Neuron (in vitro differentiated cells): ENCODE data around the gene C9orf85.
"Not testable (repeated sequence)": the region's sequence is repeated elsewhere in the genome, so short reads cannot be mapped to it uniquely, and the experiment has no call there.

Experiments
- H2AFZ ChIP-seq: one replicate; pipeline ENCODE4 v1.6.1; 2013; ENCODE audit warnings: low read depth, mild to moderate bottlenecking, inconsistent platforms, low read length, moderate library complexity
- H3K27me3 ChIP-seq: one replicate; pipeline ENCODE4 v1.6.1; 2013; ENCODE audit warnings: low read length; ENCODE audit not compliant: insufficient read depth
- H3K36me3 ChIP-seq: one replicate; pipeline ENCODE4 v1.6.1; 2013; ENCODE audit warnings: low read length; ENCODE audit not compliant: insufficient read depth
- H3K4me1 ChIP-seq: one replicate; pipeline ENCODE4 v1.6.1; 2013; ENCODE audit warnings: low read length; ENCODE audit not compliant: insufficient read depth
- H3K4me3 ChIP-seq: 2 replicates; pipeline ENCODE4 v1.5.1; 2013; ENCODE audit warnings: mild to moderate bottlenecking, low read length, moderate library complexity
- H3K9me3 ChIP-seq: one replicate; pipeline ENCODE4 v1.6.1; 2013; ENCODE audit warnings: low read length

C9orf85 gene

GRCh38 chr9:71975833-71976232 is 64.4 kb downstream of the C9orf85 start:
- Histone ChIP-seq H2AFZ (no peak overlapping the region), H3K9me3 (no peaks in the 10 kb centered on the region), H3K4me1 (no peaks in the 10 kb centered on the region), H3K36me3 (peaks cover 5% of the 10 kb centered on the region), H3K4me3 (no peak overlapping the region), H3K27me3 (no peaks in the 10 kb centered on the region)

DNA sequence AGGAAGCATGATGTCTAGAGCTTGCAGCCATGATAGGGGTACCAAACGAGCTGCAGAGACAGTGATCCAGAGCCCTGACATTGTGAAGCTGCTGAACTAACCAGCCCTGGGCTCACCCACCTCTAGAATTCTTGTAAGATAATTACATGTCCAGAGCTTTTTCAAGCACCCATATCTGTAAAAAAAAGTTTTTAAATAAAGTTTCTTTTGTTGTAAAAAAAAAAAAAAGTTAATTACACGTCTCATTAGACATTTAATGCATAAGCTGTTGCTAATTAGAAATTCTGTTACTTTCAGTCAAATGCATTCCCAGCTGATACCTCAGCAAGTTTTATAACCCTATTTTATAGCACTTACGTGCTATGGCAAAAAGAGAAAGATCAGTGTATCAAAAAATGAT is 65.6 kb downstream of the C9orf85 start:
- no peak overlapping the region for H2AFZ ChIP-seq
- no peaks in the 10 kb centered on the region for H3K27me3 ChIP-seq
- H3K4me3 ChIP-seq, result no peak overlapping the region
- H3K9me3 ChIP-seq, result no peaks in the 10 kb centered on the region
- no peaks in the 10 kb centered on the region for H3K4me1 ChIP-seq
- H3K36me3 ChIP-seq, result peaks cover 5% of the 10 kb centered on the region

DNA sequence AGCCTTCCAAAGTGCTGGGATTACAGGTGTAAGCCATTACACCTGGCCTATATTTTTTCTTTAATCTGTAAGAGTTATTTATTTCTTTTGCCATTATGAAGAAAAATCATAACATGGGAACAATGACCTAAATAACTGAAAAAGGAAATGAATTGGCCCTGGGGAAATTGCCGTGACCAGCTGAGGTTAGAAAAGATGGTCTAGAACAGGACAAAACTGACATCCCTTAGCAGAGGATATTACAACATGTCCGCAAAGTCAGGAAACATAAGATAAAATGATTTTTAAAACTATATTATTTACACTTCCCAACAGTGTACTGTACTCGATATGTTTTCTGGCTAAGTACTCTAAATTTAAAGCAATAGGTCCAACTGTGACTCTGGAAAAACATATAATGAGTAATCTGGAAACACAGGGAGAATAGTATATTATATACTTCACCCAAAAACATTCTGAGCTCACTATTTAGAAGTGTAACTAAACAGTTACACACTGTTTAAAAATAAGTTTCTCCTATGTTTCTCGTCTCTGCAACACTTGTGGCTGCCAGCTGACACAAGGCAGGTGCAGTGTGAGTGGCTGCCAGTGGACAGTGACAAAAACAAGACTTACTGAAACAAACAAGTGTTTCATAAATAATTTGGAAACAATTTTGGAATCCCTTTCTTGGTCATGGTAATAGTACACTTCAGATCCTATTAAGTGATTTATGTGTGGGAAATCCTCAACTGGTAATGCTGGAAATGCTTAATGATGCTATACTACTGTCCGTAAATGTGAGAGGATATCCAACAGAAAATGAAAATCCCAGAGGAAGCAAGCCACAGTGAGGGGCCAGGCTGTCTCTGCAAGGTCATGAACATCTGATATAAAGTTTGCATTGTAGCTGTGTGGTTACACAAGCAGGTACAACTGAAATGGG is 69.1 kb downstream of the C9orf85 start:
- no peaks in the 10 kb centered on the region for H3K27me3 ChIP-seq
- no peaks in the 10 kb centered on the region for H3K9me3 ChIP-seq
- H2AFZ ChIP-seq, result no peak overlapping the region
- H3K4me3 ChIP-seq, result no peak overlapping the region
- no peaks in the 10 kb centered on the region for H3K36me3 ChIP-seq
- H3K4me1 ChIP-seq, result no peaks in the 10 kb centered on the region

DNA sequence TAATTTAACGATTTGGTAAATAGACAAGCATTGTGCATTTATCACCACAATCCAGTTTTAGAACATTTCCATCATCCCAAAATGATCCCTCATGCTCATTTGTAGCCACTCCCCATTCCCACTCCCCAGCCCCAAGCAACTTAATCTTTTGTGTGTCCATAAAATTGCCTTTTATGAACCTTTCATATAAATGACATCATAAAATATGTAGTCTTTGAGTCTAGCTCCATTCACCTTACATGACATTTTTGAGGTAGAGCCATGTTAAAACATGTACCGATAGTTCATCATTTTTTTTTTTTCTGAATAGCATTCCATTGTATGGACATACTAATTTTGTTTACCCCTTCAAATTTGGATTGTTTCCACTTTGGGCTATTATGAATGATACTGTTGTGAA is 70.5 kb downstream of the C9orf85 start:
- Histone ChIP-seq H3K4me1 (peaks cover 1% of the 10 kb centered on the region), H3K36me3 (no peaks in the 10 kb centered on the region), H2AFZ (no peak overlapping the region), H3K4me3 (no peak overlapping the region), H3K27me3 (no peaks in the 10 kb centered on the region), H3K9me3 (no peaks in the 10 kb centered on the region)

DNA sequence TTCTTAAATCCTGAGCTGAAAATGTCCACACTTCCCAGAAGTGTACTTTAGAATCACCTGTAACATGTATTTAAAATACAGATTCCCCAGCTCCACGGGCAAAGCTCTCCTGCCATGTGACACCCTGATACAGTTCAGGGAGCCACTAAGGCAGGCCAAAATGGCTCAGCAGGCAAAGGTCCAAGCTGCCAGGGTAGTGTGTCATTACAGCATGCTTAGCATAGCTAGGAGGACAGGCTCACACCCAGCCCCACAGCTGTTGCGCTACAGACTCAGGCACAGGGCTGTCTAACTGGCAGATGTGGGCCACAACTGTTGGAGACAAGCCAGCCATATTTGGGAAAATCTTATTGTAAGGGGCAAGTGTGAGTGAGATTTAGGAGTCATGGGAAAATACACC is 73.0 kb downstream of the C9orf85 start:
- Histone ChIP-seq H2AFZ (no peak overlapping the region), H3K27me3 (no peaks in the 10 kb centered on the region), H3K36me3 (no peaks in the 10 kb centered on the region), H3K4me3 (no peak overlapping the region), H3K4me1 (peaks cover 5% of the 10 kb centered on the region), H3K9me3 (no peaks in the 10 kb centered on the region)

GRCh38 chr9:71984831-71985281 is 73.4 kb downstream of the C9orf85 start:
- no peaks in the 10 kb centered on the region for H3K9me3 ChIP-seq
- peaks cover 5% of the 10 kb centered on the region for H3K4me1 ChIP-seq
- no peaks in the 10 kb centered on the region for H3K36me3 ChIP-seq
- H3K4me3 ChIP-seq, result no peak overlapping the region
- H2AFZ ChIP-seq, result no peak overlapping the region
- H3K27me3 ChIP-seq, result no peaks in the 10 kb centered on the region

DNA sequence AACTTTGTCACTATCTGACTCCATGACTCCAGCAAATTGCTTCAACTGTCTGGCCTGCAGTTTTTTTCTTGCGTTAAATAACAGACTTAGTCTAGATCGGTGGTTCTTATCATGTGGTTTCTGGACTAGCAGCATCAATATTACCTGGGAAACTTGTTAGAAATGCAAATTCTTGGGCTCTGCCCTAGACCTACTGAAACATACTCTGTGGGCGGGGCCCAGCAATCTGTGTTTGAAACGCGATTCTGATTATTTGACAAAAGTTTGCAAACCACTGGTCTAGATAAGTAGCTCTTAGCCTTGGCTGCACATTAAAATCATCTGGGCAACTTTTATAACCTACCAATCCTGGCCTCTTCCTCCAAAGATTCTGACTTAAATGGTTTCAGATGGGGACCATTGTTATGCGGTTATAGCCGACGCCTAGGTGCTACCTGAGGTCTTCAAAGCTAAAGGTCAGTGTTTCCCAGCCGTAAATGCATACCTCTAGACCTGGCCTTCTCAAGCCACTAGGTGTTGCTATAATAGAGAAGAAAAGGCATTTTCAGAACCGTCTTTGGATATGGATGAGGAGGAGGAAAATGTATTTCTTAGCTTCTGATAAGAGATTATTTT is 74.0 kb downstream of the C9orf85 start:
- Histone ChIP-seq H3K4me3 (no peak overlapping the region), H2AFZ (no peak overlapping the region), H3K9me3 (no peaks in the 10 kb centered on the region), H3K36me3 (no peaks in the 10 kb centered on the region), H3K27me3 (no peaks in the 10 kb centered on the region), H3K4me1 (peaks cover 5% of the 10 kb centered on the region)

GRCh38 chr9:71986900-71987299 is 75.5 kb downstream of the C9orf85 start:
- Histone ChIP-seq H3K27me3 (no peaks in the 10 kb centered on the region), H2AFZ (no peak overlapping the region), H3K9me3 (no peaks in the 10 kb centered on the region), H3K36me3 (no peaks in the 10 kb centered on the region), H3K4me1 (peaks cover 5% of the 10 kb centered on the region), H3K4me3 (no peak overlapping the region)

GRCh38 chr9:71987471-71988371 is 76.3 kb downstream of the C9orf85 start:
- Histone ChIP-seq H3K4me3 (no peak overlapping the region), H3K9me3 (no peaks in the 10 kb centered on the region), H3K36me3 (no peaks in the 10 kb centered on the region), H3K4me1 (peaks cover 5% of the 10 kb centered on the region), H2AFZ (no peak overlapping the region), H3K27me3 (no peaks in the 10 kb centered on the region)

DNA sequence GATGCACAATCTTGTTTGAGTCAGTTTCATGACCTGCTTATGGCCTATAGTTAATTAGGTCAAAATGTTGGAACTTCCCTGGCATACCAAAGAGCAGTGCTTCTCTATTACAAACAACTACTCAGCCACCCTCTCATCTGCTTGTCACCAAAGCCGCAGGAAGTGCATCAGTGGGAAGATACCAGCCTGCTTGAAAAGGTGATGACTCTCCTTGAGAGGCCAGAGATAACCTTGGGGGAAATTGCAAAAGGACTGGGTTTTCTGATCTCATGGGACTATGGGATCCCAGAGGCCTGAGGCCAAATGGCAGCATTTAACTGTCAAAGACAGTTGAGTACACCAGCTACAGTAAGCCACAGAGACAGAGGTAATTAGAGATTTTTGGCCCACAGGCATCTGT is 79.0 kb downstream of the C9orf85 start:
- H3K4me3 ChIP-seq, result no peak overlapping the region
- H3K27me3 ChIP-seq, result no peaks in the 10 kb centered on the region
- H3K36me3 ChIP-seq, result no peaks in the 10 kb centered on the region
- no peak overlapping the region for H2AFZ ChIP-seq
- H3K9me3 ChIP-seq, result no peaks in the 10 kb centered on the region
- H3K4me1 ChIP-seq, result peaks cover 5% of the 10 kb centered on the region

GRCh38 chr9:72005451-72005850 is 94.0 kb downstream of the C9orf85 start:
- Histone ChIP-seq H3K9me3 (no peaks in the 10 kb centered on the region), H2AFZ (no peak overlapping the region), H3K4me1 (no peaks in the 10 kb centered on the region), H3K36me3 (no peaks in the 10 kb centered on the region), H3K27me3 (no peaks in the 10 kb centered on the region), H3K4me3 (no peak overlapping the region)

GRCh38 chr9:72006501-72006900 is 95.1 kb downstream of the C9orf85 start:
- Histone ChIP-seq H3K4me3 (no peak overlapping the region), H3K27me3 (no peaks in the 10 kb centered on the region), H3K4me1 (no peaks in the 10 kb centered on the region), H3K9me3 (no peaks in the 10 kb centered on the region), H3K36me3 (no peaks in the 10 kb centered on the region), H2AFZ (no peak overlapping the region)

GRCh38 chr9:72007726-72008125 is 96.3 kb downstream of the C9orf85 start:
- not testable (repeated sequence) for H3K9me3 ChIP-seq, H3K4me1 ChIP-seq, H3K36me3 ChIP-seq, H3K27me3 ChIP-seq, H2AFZ ChIP-seq, H3K4me3 ChIP-seq
